ENCODE results near the gene ASB2. TPM values are rescaled to one million over a fixed set of nuclear protein-coding genes. Genes with fewer than 3 reads are reported as not detected.

ASB2 gene
- total RNA-seq, 1 experiment from 2014 or later: not detected

DNA sequence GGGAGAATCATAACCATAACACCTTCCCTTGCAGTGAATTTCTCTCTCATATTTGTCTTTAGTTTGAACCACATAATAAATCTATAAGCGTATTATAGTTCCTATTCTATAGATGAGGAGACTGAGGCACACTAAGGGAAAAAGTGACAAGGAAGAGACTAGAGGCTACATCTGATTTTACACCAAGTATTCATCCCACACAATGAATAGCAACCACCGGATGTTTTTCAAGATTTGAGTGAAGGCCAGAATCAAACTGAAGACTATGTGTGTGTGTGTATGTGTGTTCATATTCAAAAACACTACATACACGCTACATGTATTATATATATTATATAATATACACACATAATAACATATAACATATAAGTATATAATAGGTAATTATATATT lies 4.7 kb downstream of the ASB2 start:
- Histone ChIP-seq H3K36me3 (ENCODE audit: low read depth) (no peaks in the 10 kb centered on the region), H3K79me2 (ENCODE audit: low read depth) (no peaks in the 10 kb centered on the region), H2AFZ (no peak overlapping the region), H3F3A (ENCODE audit: insufficient read depth, low read depth) (no peaks in the 10 kb centered on the region), H3K27ac (no peak overlapping the region), H3K27me3 (ENCODE audit: insufficient read depth, low read depth) (no peaks in the 10 kb centered on the region), H4K20me1 (ENCODE audit: insufficient read depth) (no peaks in the 10 kb centered on the region), H3K4me3 (no peak overlapping the region), H3K9me2 (ENCODE audit: insufficient read depth) (no peaks in the 10 kb centered on the region), H3K9me3 (ENCODE audit: insufficient read depth, low read depth) (no peaks in the 10 kb centered on the region), H3K4me1 (replicated peaks; ENCODE audit: insufficient read depth) (no peaks in the 10 kb centered on the region), H3K4me2 (no peak overlapping the region)
- CTCF ChIA-PET: no interaction called here
- intact Hi-C loops (cut with micrococcal nuclease; ENCODE audit: unreplicated experiment): no loop called here
- no peak for TF ChIP-seq EZH2 (IDR thresholded peaks at IDR 0.05; ENCODE audit: low read depth)
- TF ChIP-seq, protein P1, sequence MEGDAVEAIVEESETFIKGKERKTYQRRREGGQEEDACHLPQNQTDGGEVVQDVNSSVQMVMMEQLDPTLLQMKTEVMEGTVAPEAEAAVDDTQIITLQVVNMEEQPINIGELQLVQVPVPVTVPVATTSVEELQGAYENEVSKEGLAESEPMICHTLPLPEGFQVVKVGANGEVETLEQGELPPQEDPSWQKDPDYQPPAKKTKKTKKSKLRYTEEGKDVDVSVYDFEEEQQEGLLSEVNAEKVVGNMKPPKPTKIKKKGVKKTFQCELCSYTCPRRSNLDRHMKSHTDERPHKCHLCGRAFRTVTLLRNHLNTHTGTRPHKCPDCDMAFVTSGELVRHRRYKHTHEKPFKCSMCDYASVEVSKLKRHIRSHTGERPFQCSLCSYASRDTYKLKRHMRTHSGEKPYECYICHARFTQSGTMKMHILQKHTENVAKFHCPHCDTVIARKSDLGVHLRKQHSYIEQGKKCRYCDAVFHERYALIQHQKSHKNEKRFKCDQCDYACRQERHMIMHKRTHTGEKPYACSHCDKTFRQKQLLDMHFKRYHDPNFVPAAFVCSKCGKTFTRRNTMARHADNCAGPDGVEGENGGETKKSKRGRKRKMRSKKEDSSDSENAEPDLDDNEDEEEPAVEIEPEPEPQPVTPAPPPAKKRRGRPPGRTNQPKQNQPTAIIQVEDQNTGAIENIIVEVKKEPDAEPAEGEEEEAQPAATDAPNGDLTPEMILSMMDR (conservative IDR thresholded peaks at IDR 0.05): no peak
- BruUV-seq (replicated peaks): no TSS peak
- POLR2A ChIA-PET (ENCODE audit: unreplicated experiment): no interaction called here
- DNase-seq: no peak

DNA sequence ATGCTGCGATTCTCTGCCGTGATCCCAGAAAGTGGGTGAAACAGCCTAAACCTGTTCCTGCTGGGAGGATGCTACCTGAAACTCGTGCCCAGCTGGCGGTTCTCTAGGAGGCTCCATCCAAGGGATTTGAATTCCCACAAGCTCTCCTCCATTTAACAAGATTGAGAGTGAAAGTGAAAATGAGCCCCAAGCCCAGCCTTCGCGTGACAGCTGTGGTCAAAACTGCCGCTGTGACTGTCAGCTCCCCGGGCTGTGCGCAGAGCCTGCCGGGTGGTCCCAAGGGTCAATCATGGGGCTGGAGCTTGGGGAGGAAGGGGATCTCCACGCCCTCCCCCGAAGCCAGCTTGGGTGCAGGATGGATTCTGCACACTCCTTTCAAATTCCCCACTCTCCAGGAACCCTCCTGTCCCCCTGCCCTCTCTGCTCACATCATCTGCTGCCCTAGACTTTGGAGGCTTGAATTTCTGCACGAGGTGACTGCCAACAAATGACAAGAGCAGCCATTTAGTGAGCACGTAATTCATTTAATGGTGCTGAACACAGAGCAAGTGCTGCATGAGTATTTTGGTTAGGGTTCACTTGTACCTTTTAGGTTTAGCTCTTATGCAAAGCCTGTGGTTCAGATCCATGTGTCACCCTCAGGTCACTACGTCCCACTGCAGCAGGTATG lies 5.3 kb downstream of the ASB2 start:
- H3K9me3 ChIP-seq (ENCODE audit: insufficient read depth, low read depth): no peaks in the 10 kb centered on the region
- no peaks in the 10 kb centered on the region for H3K79me2 ChIP-seq (ENCODE audit: low read depth)
- H3F3A ChIP-seq (ENCODE audit: insufficient read depth, low read depth): no peaks in the 10 kb centered on the region
- ChIA-PET POLR2A (ENCODE audit: unreplicated experiment) (interaction anchor here (0.6 kb wide), 1 partner anchor 39 kb away, joined by 4 read pairs; no protein-coding TSS in a partner anchor), CTCF (interaction anchor here (0.6 kb wide), 1 partner anchor 167 kb away, joined by 5 read pairs; no protein-coding TSS in a partner anchor)
- BruUV-seq (replicated peaks): no TSS peak
- H2AFZ ChIP-seq: no peak overlapping the region
- no peaks in the 10 kb centered on the region for H3K27me3 ChIP-seq (ENCODE audit: insufficient read depth, low read depth)
- H3K4me2 ChIP-seq: no peak overlapping the region
- no peak for TF ChIP-seq EZH2 (IDR thresholded peaks at IDR 0.05; ENCODE audit: low read depth)
- TF ChIP-seq, protein P1 (conservative IDR thresholded peaks at IDR 0.05): no peak
- H4K20me1 ChIP-seq (ENCODE audit: insufficient read depth): no peaks in the 10 kb centered on the region
- no peak for DNase-seq
- H3K36me3 ChIP-seq (ENCODE audit: low read depth): no peaks in the 10 kb centered on the region
- H3K9me2 ChIP-seq (ENCODE audit: insufficient read depth): no peaks in the 10 kb centered on the region
- no peaks in the 10 kb centered on the region; the same call in 1 of the 2 replicates for H3K4me1 ChIP-seq (replicated peaks; ENCODE audit: insufficient read depth)
- H3K27ac ChIP-seq: no peak overlapping the region
- intact Hi-C loops (cut with micrococcal nuclease; ENCODE audit: unreplicated experiment): no loop called here
- H3K4me3 ChIP-seq: no peak overlapping the region

DNA sequence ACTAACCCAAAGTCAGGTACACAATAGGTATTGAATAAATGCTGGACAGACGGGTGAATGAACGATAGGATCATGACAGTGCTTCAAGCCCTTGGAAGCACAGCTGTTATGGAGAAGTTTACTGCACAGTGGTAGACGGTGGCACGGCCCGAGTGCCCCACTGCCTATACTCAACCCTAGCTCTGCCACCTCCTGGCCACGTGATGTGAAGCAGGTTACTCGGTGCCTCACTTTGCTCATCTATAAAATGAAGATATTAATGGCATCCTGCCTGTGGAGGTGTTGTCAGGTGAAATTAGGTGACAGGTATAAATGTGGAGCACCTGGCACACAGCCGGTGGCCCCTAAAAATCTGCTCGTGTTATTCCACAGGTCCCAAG lies 5.8 kb downstream of the ASB2 start:
- no peak overlapping the region for H3K27ac ChIP-seq
- no peaks in the 10 kb centered on the region for H3K36me3 ChIP-seq (ENCODE audit: low read depth)
- H4K20me1 ChIP-seq (ENCODE audit: insufficient read depth): no peaks in the 10 kb centered on the region
- TF ChIP-seq, protein P1 (conservative IDR thresholded peaks at IDR 0.05): peak; percentile 32; the same call in 1 of the 2 replicates
- no peak for TF ChIP-seq EZH2 (IDR thresholded peaks at IDR 0.05; ENCODE audit: low read depth)
- no peak overlapping the region for H3K4me3 ChIP-seq
- H2AFZ ChIP-seq: no peak overlapping the region
- no TSS peak for BruUV-seq (replicated peaks)
- H3F3A ChIP-seq (ENCODE audit: insufficient read depth, low read depth): no peaks in the 10 kb centered on the region
- H3K4me2 ChIP-seq: no peak overlapping the region
- H3K79me2 ChIP-seq (ENCODE audit: low read depth): no peaks in the 10 kb centered on the region
- H3K9me2 ChIP-seq (ENCODE audit: insufficient read depth): no peaks in the 10 kb centered on the region
- no peaks in the 10 kb centered on the region; the same call in 1 of the 2 replicates for H3K4me1 ChIP-seq (replicated peaks; ENCODE audit: insufficient read depth)
- ChIA-PET POLR2A (ENCODE audit: unreplicated experiment) (interaction anchor here (0.6 kb wide), 1 partner anchor 39 kb away, joined by 4 read pairs; no protein-coding TSS in a partner anchor), CTCF (interaction anchor here (0.6 kb wide), 1 partner anchor 167 kb away, joined by 5 read pairs; no protein-coding TSS in a partner anchor)
- no peaks in the 10 kb centered on the region for H3K9me3 ChIP-seq (ENCODE audit: insufficient read depth, low read depth)
- DNase-seq: no peak
- intact Hi-C loops (cut with micrococcal nuclease; ENCODE audit: unreplicated experiment): no loop called here
- H3K27me3 ChIP-seq (ENCODE audit: insufficient read depth, low read depth): no peaks in the 10 kb centered on the region

Measured in PC-9 (cell line).